Tibial artery (tissue), 4 donors: ENCODE data around the gene TSPAN7.

Source experiments
- DNase-seq, 2 donors: peaks; one replicate each; pipeline ENCODE4 v3.0.0-alpha.2; 2019
- H3K27ac ChIP-seq, 2 donors: fragments of 200-600 bp; sonication (generic) in 1 of 2; 1 replicate in 1 of 2; 2 replicates in 1 of 2; pipeline ENCODE4 v1.5.1; 2018 to 2019; ENCODE audit warnings: mild to moderate bottlenecking in 1 of 2
- H3K27me3 ChIP-seq, 2 donors: fragments of 200-600 bp; sonication (generic) in 1 of 2; one replicate each; pipeline versions ENCODE4 v1.5.1 to v1.6.0; 2016 to 2019
- H3K36me3 ChIP-seq, 3 donors: fragments of 200-600 bp; sonication (generic) in 2 of 3; one replicate each; pipeline ENCODE4 v1.5.1; 2016 to 2019; ENCODE audit warnings: mild to moderate bottlenecking in 2 of 3
- H3K4me1 ChIP-seq, 4 donors: fragments of 200-600 bp; sonication (generic) in 2 of 4; 1 replicate in 3 of 4; 2 replicates in 1 of 4; pipeline ENCODE4 v1.5.1; 2016 to 2019
- H3K4me3 ChIP-seq, 2 donors: fragments of 200-600 bp; sonication (generic) in 1 of 2; 1 replicate in 1 of 2; 2 replicates in 1 of 2; pipeline ENCODE4 v1.5.1; 2018 to 2019; ENCODE audit warnings: mild to moderate bottlenecking in 2 of 2
- H3K9me3 ChIP-seq, 3 donors: fragments of 200-600 bp; sonication (generic) in 1 of 3; one replicate each; pipeline ENCODE4 v1.5.1; 2016 to 2019
- intact Hi-C: fragments of 100-400 bp; cut with DNase I; formaldehyde crosslinking; loops from one replicate; pipeline ENCODE4 v1.15.0; 2023; ENCODE audit warnings: low total_unique reads
- TF ChIP-seq, protein P1 (sequence below), 2 experiments: fragments of 200-600 bp in 1 of 2; fragments of 450-650 bp in 1 of 2; IDR thresholded peaks; one replicate each; pipeline ENCODE4 v1.5.1; 2017 to 2019; ENCODE audit warnings: antibody characterized with exemption in 2 of 2, mild to moderate bottlenecking in 1 of 2, moderate library complexity in 1 of 2

The TSPAN7 gene

DNA sequence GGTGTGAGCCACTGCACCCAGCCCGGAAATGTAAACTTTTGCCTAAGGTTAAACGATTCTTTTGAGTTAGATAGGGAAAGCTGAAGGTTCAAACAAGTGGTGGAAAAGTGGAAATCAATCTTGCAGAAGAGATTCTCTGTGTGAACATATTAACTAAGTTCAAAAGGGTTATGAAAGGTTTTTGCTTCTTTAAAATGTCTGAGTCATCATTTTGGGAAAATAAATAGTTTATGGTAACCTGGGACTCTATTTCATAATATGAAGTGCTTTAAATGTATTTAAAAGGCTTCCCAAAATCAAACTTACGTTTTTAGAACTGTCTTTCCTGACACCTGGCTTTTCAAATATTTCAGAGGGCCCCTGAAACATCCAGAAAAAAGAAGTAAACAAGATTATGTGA lies 166.3 kb downstream of the TSPAN7 start:
- no peak for DNase-seq
- Histone ChIP-seq H3K36me3 (no peaks in the 10 kb centered on the region), H3K4me3 (no peak overlapping the region), H3K4me1 (no peaks in the 10 kb centered on the region), H3K9me3 (no peaks in the 10 kb centered on the region), H3K27me3 (no peaks in the 10 kb centered on the region), H3K27ac (no peak overlapping the region)
- intact Hi-C loops, result no loop called here
- TF ChIP-seq, protein P1, sequence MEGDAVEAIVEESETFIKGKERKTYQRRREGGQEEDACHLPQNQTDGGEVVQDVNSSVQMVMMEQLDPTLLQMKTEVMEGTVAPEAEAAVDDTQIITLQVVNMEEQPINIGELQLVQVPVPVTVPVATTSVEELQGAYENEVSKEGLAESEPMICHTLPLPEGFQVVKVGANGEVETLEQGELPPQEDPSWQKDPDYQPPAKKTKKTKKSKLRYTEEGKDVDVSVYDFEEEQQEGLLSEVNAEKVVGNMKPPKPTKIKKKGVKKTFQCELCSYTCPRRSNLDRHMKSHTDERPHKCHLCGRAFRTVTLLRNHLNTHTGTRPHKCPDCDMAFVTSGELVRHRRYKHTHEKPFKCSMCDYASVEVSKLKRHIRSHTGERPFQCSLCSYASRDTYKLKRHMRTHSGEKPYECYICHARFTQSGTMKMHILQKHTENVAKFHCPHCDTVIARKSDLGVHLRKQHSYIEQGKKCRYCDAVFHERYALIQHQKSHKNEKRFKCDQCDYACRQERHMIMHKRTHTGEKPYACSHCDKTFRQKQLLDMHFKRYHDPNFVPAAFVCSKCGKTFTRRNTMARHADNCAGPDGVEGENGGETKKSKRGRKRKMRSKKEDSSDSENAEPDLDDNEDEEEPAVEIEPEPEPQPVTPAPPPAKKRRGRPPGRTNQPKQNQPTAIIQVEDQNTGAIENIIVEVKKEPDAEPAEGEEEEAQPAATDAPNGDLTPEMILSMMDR (IDR thresholded peaks at IDR 0.05), result no peak

DNA sequence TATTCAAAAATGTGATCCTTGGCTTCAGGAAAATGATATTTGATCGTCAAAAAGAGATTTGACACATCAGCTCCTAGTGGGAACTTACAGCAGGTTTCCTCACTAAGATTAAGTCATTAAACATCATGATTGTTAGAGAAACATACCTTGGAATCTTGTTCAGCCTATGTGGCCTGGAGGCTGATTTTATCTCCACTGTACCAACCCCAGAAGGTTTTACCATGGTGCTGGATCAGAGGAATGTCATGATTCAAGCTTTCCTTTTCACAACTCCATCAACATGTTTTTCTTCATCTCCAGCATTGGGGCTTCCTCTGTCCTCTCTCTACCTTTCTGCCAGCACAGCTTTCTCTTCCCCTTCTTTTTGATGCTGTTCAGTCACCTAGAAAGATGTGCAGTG lies 171.5 kb downstream of the TSPAN7 start:
- Histone ChIP-seq H3K27ac (no peak overlapping the region), H3K27me3 (no peaks in the 10 kb centered on the region), H3K4me3 (no peak overlapping the region), H3K36me3 (no peaks in the 10 kb centered on the region), H3K4me1 (no peaks in the 10 kb centered on the region), H3K9me3 (no peaks in the 10 kb centered on the region)
- intact Hi-C loops, result no loop called here
- TF ChIP-seq, protein P1 (IDR thresholded peaks at IDR 0.05), result no peak
- DNase-seq, result no peak
